Measurements from ENCODE around the gene PTH1R. TPM values are rescaled to one million over a fixed set of nuclear protein-coding genes. Genes with fewer than 3 reads are reported as not detected.
A peak's percentile ranks its signal among the peaks of the same experiment; 100 is the strongest.

Gene PTH1R
- total RNA-seq, 1 donor from 2014 or later, result 0.29 TPM

DNA sequence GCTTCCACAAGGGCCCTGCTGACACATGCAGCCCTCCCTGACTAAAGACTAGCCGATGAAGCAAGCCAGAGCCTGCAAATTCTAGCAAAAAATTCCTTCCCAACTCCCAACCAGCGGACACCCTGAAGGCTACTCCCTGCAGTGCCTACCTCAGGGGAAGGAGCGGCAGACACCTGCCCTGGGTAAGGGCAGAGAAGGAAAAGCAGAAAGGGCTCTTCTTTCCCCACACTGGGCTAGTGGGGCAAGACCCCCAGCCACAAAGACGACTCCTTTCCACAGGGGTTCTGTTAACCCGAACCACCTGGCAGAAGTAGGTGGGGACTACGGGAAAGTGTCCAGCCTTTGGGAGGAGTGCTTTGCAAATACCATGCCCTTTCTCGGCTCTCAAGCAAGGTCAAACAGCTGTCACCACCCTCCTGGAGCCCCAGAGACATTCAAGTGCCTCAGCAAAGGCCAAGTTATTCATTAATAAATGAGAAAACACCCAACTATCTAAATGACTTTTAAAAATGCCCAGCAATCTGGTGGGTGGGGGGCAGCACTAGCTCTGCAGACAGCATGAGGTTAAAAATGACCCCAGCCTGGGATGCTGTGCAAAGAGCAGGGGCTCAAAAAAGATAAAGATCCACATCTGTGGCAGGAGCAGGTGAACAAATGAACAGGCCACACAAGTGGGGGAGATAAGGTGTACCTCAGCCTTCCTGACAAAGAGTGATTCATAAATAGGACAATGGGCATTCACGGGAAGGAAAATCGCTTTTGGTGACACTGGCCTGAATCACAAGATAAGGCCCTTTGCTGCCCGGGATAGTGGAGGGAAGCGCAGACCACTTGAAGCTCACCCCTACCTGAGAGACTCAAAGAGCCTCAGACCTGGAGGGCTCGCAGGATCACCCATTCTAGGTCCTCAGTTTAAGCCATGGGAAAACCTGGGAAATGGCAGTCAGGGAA is 66.0 kb downstream of the PTH1R start:
- Mint-ChIP-seq H3K27me3 (ENCODE audit: unreplicated experiment) (peaks cover 9% of the 10 kb centered on the region), H3K27ac (ENCODE audit: unreplicated experiment) (no peak overlapping the region), H3K36me3 (ENCODE audit: unreplicated experiment) (peaks cover 16% of the 10 kb centered on the region), H3K4me3 (ENCODE audit: unreplicated experiment) (no peak overlapping the region), H3K9me3 (ENCODE audit: unreplicated experiment) (peaks cover 16% of the 10 kb centered on the region), H3K4me1 (ENCODE audit: low read depth, unreplicated experiment) (peaks cover 28% of the 10 kb centered on the region)
- TF ChIP-seq, protein P1, sequence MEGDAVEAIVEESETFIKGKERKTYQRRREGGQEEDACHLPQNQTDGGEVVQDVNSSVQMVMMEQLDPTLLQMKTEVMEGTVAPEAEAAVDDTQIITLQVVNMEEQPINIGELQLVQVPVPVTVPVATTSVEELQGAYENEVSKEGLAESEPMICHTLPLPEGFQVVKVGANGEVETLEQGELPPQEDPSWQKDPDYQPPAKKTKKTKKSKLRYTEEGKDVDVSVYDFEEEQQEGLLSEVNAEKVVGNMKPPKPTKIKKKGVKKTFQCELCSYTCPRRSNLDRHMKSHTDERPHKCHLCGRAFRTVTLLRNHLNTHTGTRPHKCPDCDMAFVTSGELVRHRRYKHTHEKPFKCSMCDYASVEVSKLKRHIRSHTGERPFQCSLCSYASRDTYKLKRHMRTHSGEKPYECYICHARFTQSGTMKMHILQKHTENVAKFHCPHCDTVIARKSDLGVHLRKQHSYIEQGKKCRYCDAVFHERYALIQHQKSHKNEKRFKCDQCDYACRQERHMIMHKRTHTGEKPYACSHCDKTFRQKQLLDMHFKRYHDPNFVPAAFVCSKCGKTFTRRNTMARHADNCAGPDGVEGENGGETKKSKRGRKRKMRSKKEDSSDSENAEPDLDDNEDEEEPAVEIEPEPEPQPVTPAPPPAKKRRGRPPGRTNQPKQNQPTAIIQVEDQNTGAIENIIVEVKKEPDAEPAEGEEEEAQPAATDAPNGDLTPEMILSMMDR (IDR thresholded peaks at IDR 0.05; ENCODE audit: partially characterized antibody, unreplicated experiment), result no peak
- peak; percentile 7 for DNase-seq

DNA sequence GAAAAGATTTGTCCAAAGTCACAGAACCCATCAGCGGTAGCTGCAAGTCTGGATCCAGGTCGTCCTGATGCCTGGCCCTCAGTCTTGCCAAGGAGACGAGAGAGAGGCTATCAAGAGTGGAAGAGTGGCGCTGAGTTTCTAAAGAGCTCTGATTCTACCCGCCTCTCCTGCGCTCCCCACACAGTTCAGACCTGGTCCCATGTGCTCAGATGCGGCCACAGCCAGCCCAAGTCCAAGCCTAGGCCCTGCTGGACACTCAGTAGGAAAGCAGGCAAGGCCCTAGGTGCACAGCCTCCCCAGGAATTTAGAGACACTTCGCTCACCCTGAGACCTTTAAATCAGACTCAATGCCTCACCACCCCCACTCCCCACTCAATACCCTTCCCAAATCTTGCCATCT is 66.7 kb downstream of the PTH1R start:
- no peak overlapping the region for H3K4me3 Mint-ChIP-seq (ENCODE audit: unreplicated experiment)
- H3K36me3 Mint-ChIP-seq (ENCODE audit: unreplicated experiment), result peaks cover 16% of the 10 kb centered on the region
- peak; percentile 10 for DNase-seq
- H3K9me3 Mint-ChIP-seq (ENCODE audit: unreplicated experiment), result peaks cover 14% of the 10 kb centered on the region
- TF ChIP-seq, protein P1 (IDR thresholded peaks at IDR 0.05; ENCODE audit: partially characterized antibody, unreplicated experiment), result no peak
- H3K27ac Mint-ChIP-seq (ENCODE audit: unreplicated experiment), result no peak overlapping the region
- peaks cover 7% of the 10 kb centered on the region for H3K27me3 Mint-ChIP-seq (ENCODE audit: unreplicated experiment)
- peaks cover 30% of the 10 kb centered on the region for H3K4me1 Mint-ChIP-seq (ENCODE audit: low read depth, unreplicated experiment)

DNA sequence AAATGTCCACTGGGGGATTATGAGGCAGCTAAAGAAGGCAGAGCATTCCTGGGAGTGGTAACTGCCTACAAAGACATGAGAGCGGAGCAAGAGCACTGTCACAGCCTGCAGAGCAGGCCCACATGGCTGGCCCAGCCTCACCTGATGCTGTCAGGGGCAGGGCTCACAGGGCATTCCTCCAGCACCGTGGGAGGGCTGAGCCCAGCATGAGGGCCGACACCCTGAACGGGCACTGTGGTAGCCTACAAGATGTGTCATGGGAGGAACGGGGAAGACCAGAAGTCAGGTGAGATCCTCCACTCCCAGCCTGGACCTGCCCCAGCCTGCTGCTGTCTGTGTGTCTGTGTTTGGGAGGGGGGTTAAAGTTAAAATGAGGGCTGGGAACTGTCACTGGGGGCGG is 68.9 kb downstream of the PTH1R start:
- peaks cover 11% of the 10 kb centered on the region for H3K36me3 Mint-ChIP-seq (ENCODE audit: unreplicated experiment)
- peaks cover 32% of the 10 kb centered on the region for H3K4me1 Mint-ChIP-seq (ENCODE audit: low read depth, unreplicated experiment)
- no peak overlapping the region for H3K4me3 Mint-ChIP-seq (ENCODE audit: unreplicated experiment)
- peaks cover 5% of the 10 kb centered on the region for H3K27me3 Mint-ChIP-seq (ENCODE audit: unreplicated experiment)
- TF ChIP-seq, protein P1 (IDR thresholded peaks at IDR 0.05; ENCODE audit: partially characterized antibody, unreplicated experiment), result no peak
- H3K9me3 Mint-ChIP-seq (ENCODE audit: unreplicated experiment), result peaks cover 11% of the 10 kb centered on the region
- H3K27ac Mint-ChIP-seq (ENCODE audit: unreplicated experiment), result peak overlapping the region; percentile 70
- DNase-seq, result no peak

DNA sequence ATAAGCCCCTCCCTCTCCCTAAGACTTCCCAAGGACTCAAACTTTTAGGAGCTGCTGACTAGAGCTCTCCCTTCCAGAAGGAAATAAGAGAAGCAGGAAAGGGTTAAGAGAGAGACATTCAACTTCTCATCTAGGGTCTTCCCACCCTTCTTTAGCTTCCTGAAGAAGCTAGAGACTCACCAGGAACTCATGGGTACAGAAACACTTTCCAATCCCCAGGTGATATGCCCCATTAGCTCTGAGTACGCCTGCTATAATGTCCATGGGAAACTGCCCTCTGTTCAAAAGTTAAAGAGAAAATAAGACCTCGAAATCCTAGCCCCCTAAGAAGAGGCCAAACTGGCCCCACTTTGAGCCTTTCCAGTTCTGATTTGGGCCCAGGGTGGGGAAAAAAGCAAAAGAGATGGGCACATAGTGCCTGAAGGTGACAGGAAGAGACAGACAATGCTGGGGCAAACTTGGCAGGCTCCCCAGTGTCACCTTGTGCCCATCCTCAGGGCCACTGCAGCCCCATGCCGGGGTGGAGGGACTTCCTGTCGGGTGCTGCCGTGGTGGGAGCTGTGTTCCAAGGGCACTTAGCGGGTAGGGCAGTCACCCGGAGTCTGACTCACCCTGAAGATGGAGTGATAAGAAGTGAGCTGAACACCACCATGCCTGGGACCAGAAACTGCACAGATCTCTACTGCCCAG is 69.5 kb downstream of the PTH1R start:
- Mint-ChIP-seq H3K27me3 (ENCODE audit: unreplicated experiment) (peaks cover 5% of the 10 kb centered on the region), H3K4me1 (ENCODE audit: low read depth, unreplicated experiment) (peaks cover 36% of the 10 kb centered on the region), H3K36me3 (ENCODE audit: unreplicated experiment) (peaks cover 11% of the 10 kb centered on the region), H3K4me3 (ENCODE audit: unreplicated experiment) (no peak overlapping the region), H3K9me3 (ENCODE audit: unreplicated experiment) (peaks cover 11% of the 10 kb centered on the region), H3K27ac (ENCODE audit: unreplicated experiment) (no peak overlapping the region)
- DNase-seq, result no peak
- TF ChIP-seq, protein P1 (IDR thresholded peaks at IDR 0.05; ENCODE audit: partially characterized antibody, unreplicated experiment), result no peak
